AG04449 (cell line): ENCODE results near the gene CDH15.

ENCODE experiments used
- CTCF ChIA-PET: fragments of 350-600 bp; formaldehyde crosslinking; extraction: SDS; loops from one replicate; lab custom pipeline; 2021; ENCODE audit warnings: antibody characterized with exemption; lab: Yijun Ruan, JAX
- POLR2A ChIA-PET: fragments of 400-600, 350-600 bp; formaldehyde crosslinking; extraction: SDS; loops from one replicate; lab custom pipeline; 2020; ENCODE audit warnings: antibody characterized with exemption, inconsistent platforms; lab: Yijun Ruan, JAX
- DNase-seq: peaks from one replicate; pipeline ENCODE4 v3.0.0-alpha.2; 2010; ENCODE audit warnings: low read depth, low spot score
- H3K4me3 ChIP-seq: 2 replicates; pipeline ENCODE4 v1.5.1; 2011; ENCODE audit warnings: low read depth, mild to moderate bottlenecking, control low read depth, low read length
- CTCF ChIP-seq: IDR thresholded peaks from one replicate; pipeline ENCODE4 v1.5.1; 2011; ENCODE audit warnings: mild to moderate bottlenecking, moderate library complexity, low read length, control low read depth, inconsistent platforms; ENCODE audit not compliant: insufficient read depth; ENCODE audit errors: missing control alignments

CDH15 gene

GRCh38 chr16:89244754-89245153 lies 73.2 kb downstream of the CDH15 start:
- ChIA-PET POLR2A (no interaction called here), CTCF (no interaction called here)
- no peak overlapping the region for H3K4me3 ChIP-seq
- DNase-seq: no peak
- TF ChIP-seq CTCF: no peak
